Measurements from ENCODE around the gene MALRD1.

GRCh38 chr10:19606968-19607367 is 558.4 kb downstream of the MALRD1 start:
- no peak for TF ChIP-seq CTCF (IDR thresholded peaks at IDR 0.05)
- no peak for TF ChIP-seq POLR2A (IDR thresholded peaks at IDR 0.05)

Data from uterus (tissue), 2 donors.